Left ventricle myocardium inferior (tissue), 1 donor: ENCODE measurements around the gene NDOR1. TPM values are rescaled to one million over a fixed set of nuclear protein-coding genes. Genes with fewer than 3 reads are reported as not detected.
A peak's percentile ranks its signal among the peaks of the same experiment; 100 is the strongest.

Experiments
- DNase-seq: peaks from one replicate; pipeline ENCODE4 v3.0.0-alpha.2; 2020
- H3K27ac ChIP-seq: fragments of 200-600 bp; replicated peaks from 2 replicates; pipeline ENCODE4 v1.8.0; 2021
- H3K27me3 ChIP-seq: fragments of 200-600 bp; 2 replicates; pipeline ENCODE4 v1.8.0; 2021; ENCODE audit warnings: low read depth
- H3K36me3 ChIP-seq: fragments of 200-600 bp; 2 replicates; pipeline ENCODE4 v1.8.0; 2021
- H3K4me1 ChIP-seq: fragments of 200-600 bp; 2 replicates; pipeline ENCODE4 v1.8.0; 2021
- H3K4me3 ChIP-seq: fragments of 200-600 bp; 2 replicates; pipeline ENCODE4 v1.8.0; 2021; ENCODE audit warnings: mild to moderate bottlenecking, moderate library complexity
- H3K9me3 ChIP-seq: fragments of 200-600 bp; replicated peaks from 2 replicates; pipeline ENCODE4 v1.8.0; 2021
- CTCF ChIP-seq: fragments of 200-600 bp; IDR thresholded peaks from 2 replicates; pipeline ENCODE4 v1.8.0; 2021; ENCODE audit warnings: antibody characterized with exemption, mild to moderate bottlenecking, borderline replicate concordance
- intact Hi-C: fragments of 100-400 bp; cut with micrococcal nuclease; formaldehyde crosslinking; loops from one replicate; pipeline ENCODE4 v1.11.0; 2022
- total RNA-seq: library from RNA; stranded (reverse); fragmentation: NEBNext Ultra II Directional; extraction: Animal tissue kit (Norgen Biotek cat#: 25700); gene quantifications from one replicate; pipeline ENCODE4 v1.2.1, GENCODE V29; 2021
- donor health status: DM: no; HTN: yes; CAD: no; lungs with severe emphysema.

Gene NDOR1
- total RNA-seq, 1 donor from 2014 or later, result 6.5 TPM

GRCh38 chr9:137250329-137251193, 45.1 kb downstream of the NDOR1 start:
- Histone ChIP-seq H3K27me3 (no peaks in the 10 kb centered on the region), H3K9me3 (no peaks in the 10 kb centered on the region), H3K27ac (peak overlapping the region; percentile 85), H3K4me1 (peaks cover 46% of the 10 kb centered on the region), H3K4me3 (no peak overlapping the region), H3K36me3 (no peaks in the 10 kb centered on the region)
- peak; percentile 58 for DNase-seq
- intact Hi-C loops, result no loop called here
- TF ChIP-seq CTCF, result no peak

DNA sequence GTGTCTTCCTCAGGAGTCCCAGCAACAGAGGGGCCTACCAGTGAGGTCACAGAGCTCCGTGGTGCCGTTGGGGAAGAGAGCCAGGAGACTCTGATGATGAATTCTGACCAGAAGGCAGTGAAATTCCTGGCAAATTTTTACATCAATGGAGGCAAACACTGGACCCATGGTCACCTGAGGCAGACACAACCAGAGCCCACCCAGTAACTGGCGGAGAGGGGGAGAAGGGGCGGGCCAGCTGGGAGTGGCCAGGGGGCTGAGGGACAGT, 45.6 kb downstream of the NDOR1 start, which contains the start of gene STPG3:
STPG3 (plus strand) TSS at position 93 of the 268 bp plus-strand sequence; CDS start at position 94, 1 bp downstream.
- intact Hi-C loops, result no loop called here

GRCh38 chr9:137251490-137252268, 46.2 kb downstream of the NDOR1 start:
- Histone ChIP-seq H3K36me3 (peaks cover 7% of the 10 kb centered on the region), H3K4me1 (peaks cover 57% of the 10 kb centered on the region), H3K9me3 (no peaks in the 10 kb centered on the region), H3K27ac (no peak overlapping the region), H3K27me3 (no peaks in the 10 kb centered on the region), H3K4me3 (no peak overlapping the region)
- no peak for TF ChIP-seq CTCF
- intact Hi-C loops, result no loop called here
- DNase-seq, result no peak

More for the DNA sequence above, 45.6 kb downstream of the NDOR1 start, which contains the start of gene STPG3:
- no peak for DNase-seq
- peaks cover 2% of the 10 kb centered on the region for H3K36me3 ChIP-seq
- peaks cover 52% of the 10 kb centered on the region for H3K4me1 ChIP-seq
- H3K27me3 ChIP-seq, result no peaks in the 10 kb centered on the region
- H3K9me3 ChIP-seq, result no peaks in the 10 kb centered on the region
- no peak within 1 kb of the TSS for H3K4me3 ChIP-seq
- no peak for TF ChIP-seq CTCF
- H3K27ac ChIP-seq, result peak within 1 kb of the TSS; percentile 85

DNA sequence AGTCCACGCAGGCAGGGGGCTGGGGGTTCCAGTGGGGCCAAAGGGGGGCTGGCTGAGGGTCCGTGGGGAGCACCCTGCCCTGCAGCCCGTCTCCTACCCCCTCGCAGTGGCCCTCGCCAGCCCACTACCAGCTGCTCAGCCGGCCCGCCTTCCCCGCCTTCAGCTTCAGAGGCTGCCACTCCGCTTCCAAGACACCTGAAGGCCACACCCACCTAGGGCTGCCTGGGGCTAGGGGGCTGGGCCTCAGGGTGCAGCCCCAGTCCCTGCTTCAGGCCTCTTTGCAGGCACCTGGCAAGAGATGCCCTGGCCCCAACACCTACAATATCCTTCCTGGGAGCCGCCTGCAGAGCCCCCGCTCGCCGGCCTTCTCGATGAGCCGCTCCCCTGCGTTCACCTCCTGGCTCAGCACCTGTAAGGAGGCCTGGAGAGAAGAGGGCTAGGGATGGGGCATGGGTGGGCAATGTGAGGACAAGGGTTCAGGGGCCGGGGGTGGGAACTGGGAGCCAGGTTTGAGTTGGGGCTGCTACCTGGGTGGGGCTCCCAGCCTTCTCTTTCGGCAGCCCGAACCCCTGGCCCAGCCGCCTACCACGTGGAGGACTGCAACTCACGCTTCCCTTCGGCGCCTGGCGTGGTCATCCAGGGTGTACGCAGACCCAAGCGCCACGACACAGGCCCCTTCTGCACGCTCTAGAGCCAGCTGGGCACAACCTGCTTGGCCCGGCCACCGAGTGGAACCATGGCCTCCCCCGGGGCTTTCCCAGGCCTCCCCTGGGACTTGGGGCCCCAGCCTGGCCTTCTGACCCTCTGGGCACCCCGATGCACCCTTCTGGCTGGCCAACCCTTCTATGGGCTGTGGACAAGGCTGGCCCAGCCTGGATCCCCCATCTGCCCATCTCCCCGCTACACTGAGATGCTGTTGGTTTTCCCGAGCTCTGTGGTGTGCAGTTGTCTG, 47.3 kb downstream of the NDOR1 start:
- Histone ChIP-seq H3K9me3 (no peaks in the 10 kb centered on the region), H3K36me3 (peaks cover 17% of the 10 kb centered on the region), H3K4me1 (peaks cover 55% of the 10 kb centered on the region), H3K4me3 (no peak overlapping the region), H3K27ac (no peak overlapping the region), H3K27me3 (no peaks in the 10 kb centered on the region)
- DNase-seq, result no peak
- intact Hi-C loops, result no loop called here
- no peak for TF ChIP-seq CTCF
